Immature natural killer cell (primary cell): Measurements from ENCODE around the gene PRPH. TPM values are rescaled to one million over a fixed set of nuclear protein-coding genes. Genes with fewer than 3 reads are reported as not detected.
"Not testable (repeated sequence)": the region's sequence is repeated elsewhere in the genome, so short reads cannot be mapped to it uniquely, and the experiment has no call there.

ENCODE experiments used
- DNase-seq, 3 donors: peaks; one replicate each; pipeline ENCODE4 v3.0.0; 2022; ENCODE audit warnings: mixed read lengths in 1 of 3
- H3K27ac Mint-ChIP-seq, 6 donors: one replicate each; pipeline ENCODE4 v1.8.0; 2020; ENCODE audit warnings: mixed read lengths in 6 of 6, mild to moderate bottlenecking in 5 of 6, inconsistent platforms in 4 of 6, moderate library complexity in 3 of 6
- H3K27me3 Mint-ChIP-seq, 3 donors: one replicate each; pipeline ENCODE4 v1.8.0; 2020 to 2021; ENCODE audit warnings: low read depth in 3 of 3, mild to moderate bottlenecking in 3 of 3, mixed read lengths in 3 of 3, moderate library complexity in 3 of 3, inconsistent platforms in 1 of 3
- H3K36me3 Mint-ChIP-seq, 3 donors: one replicate each; pipeline ENCODE4 v1.8.0; 2020; ENCODE audit warnings: mixed read lengths in 3 of 3, inconsistent platforms in 2 of 3, mild to moderate bottlenecking in 2 of 3
- H3K4me1 Mint-ChIP-seq, 2 donors: one replicate each; pipeline ENCODE4 v1.8.0; 2020; ENCODE audit warnings: inconsistent platforms in 2 of 2, mild to moderate bottlenecking in 2 of 2, mixed read lengths in 2 of 2, moderate library complexity in 1 of 2
- H3K4me3 Mint-ChIP-seq, 5 donors: one replicate each; pipeline ENCODE4 v1.8.0; 2020; ENCODE audit warnings: mild to moderate bottlenecking in 5 of 5, mixed read lengths in 5 of 5, inconsistent platforms in 3 of 5, moderate library complexity in 3 of 5
- H3K9me3 Mint-ChIP-seq, 6 donors: one replicate each; pipeline ENCODE4 v1.8.0; 2020; ENCODE audit warnings: mild to moderate bottlenecking in 6 of 6, mixed read lengths in 6 of 6, inconsistent platforms in 4 of 6, moderate library complexity in 3 of 6
- polyA plus RNA-seq, 3 donors: library from polyadenylated mRNA; unstranded; fragments of 300-500 nt; fragmentation: Illumina TruSeq; gene quantifications; one replicate each; pipeline ENCODE4 v1.2.3, GENCODE V29; 2021

PRPH gene
- polyA plus RNA-seq, 3 donors from 2014 or later: not detected

DNA sequence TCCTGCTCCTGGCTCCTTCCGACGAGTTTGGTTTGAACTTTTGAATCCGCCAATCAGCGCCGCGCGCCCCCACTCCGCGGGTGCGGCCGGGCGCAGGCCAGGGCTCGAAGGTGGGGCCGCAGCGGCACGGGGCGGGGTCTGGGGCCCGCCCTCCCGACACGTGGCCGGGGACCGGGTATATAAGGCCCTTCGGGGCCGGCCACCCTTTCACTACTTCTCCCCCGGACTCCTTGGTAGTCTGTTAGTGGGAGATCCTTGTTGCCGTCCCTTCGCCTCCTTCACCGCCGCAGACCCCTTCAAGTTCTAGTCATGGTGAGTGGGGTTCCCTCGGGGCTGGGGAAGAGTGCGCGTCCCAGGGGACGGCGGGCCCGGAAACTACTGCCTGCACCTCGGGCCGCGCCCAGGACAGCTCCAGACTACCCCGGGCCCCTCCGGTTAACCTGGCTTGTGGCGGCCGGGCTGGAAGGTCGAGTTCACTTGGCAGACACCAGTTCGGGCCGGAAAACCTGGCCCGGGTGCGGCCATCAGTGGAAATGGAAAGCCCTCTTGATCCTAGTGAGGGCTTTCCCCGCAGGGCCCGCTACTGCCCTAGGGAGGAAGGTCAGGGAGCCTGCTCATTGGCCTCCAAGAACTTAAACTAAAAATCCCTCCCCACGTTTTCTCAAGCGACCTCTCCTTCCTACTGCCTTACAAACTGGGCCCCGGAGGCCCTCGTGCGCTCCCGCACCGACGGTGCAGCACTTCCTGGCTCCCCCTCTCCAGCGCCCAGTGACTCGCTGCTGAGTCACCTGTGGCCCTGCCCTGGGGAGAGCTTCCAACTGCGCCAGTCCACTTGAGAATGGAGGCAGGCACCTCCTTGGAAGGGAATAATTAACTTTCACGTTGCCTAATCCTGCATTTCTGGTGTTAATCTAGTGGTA lies 29.8 kb upstream of the PRPH start, which contains the start of gene TUBA1C:
TSS of gene TUBA1C (plus strand) at position 210 of the 920 bp plus-strand sequence. CDS start at position 310, 100 bp downstream.
- peak; percentile 78 to 85 (median 83) for DNase-seq
- Mint-ChIP-seq H3K27me3 (peaks cover 2 to 11% (median 6%) of the 10 kb centered on the region in 3 donors), H3K9me3 (no peaks in the 10 kb centered on the region), H3K4me1 (peaks cover 20 to 33% of the 10 kb centered on the region in 2 donors), H3K36me3 (peaks cover 1 to 6% (median 5%) of the 10 kb centered on the region in 3 donors), H3K4me3 (peak within 1 kb of the TSS; percentile 88 to 98 (median 91)), H3K27ac (peak within 1 kb of the TSS; percentile 74 to 91 (median 83))

- Mint-ChIP-seq H3K27me3 (peaks cover 2 to 11% (median 6%) of the 10 kb centered on the region in 3 donors), H3K4me1 (peaks cover 13 to 29% of the 10 kb centered on the region in 2 donors), H3K36me3 (peaks cover 10 to 21% (median 14%) of the 10 kb centered on the region in 3 donors)
- not testable (repeated sequence) for DNase-seq, H3K27ac Mint-ChIP-seq, H3K9me3 Mint-ChIP-seq, H3K4me3 Mint-ChIP-seq
Observed at GRCh38 chr12:49269191-49269590, 25.8 kb upstream of the PRPH start.

DNA sequence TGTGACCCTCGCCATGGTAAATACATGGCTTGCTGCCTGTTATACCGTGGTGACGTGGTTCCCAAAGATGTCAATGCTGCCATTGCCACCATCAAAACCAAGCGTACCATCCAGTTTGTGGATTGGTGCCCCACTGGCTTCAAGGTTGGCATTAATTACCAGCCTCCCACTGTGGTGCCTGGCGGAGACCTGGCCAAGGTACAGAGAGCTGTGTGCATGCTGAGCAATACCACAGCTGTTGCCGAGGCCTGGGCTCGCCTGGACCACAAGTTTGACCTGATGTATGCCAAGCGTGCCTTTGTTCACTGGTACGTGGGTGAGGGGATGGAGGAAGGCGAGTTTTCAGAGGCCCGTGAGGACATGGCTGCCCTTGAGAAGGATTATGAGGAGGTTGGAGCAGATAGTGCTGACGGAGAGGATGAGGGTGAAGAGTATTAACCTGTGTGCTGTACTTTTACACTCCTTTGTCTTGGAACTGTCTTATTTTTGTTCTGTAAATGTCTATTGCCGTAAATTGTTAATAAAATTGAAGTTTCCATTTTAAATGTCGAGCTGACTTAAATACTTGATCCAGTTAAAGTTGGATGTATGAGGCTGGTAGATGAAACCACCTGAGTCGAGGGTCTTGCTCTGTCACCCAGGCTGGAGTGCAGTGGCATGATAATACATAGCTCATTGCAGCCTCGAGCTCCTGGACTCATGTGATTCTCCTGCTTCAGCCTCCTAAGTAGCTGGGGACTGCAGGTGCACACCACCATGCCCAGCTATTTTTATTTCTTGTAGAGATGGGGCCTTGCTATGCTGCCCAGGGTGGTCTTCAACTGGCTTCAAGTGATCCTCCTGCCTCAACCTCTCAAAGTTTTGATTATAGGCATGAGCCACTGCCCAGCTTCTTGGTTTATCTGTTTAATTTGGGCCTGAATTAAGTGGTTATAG lies 21.9 kb upstream of the PRPH start:
- Mint-ChIP-seq H3K27me3 (no peaks in the 10 kb centered on the region), H3K4me1 (peaks cover 0 to 5% of the 10 kb centered on the region in 2 donors), H3K36me3 (peaks cover 10 to 21% (median 14%) of the 10 kb centered on the region in 3 donors), H3K27ac (no peak overlapping the region), H3K4me3 (no peak overlapping the region), H3K9me3 (no peaks in the 10 kb centered on the region)
- DNase-seq: no peak

- no peak for DNase-seq
- Mint-ChIP-seq H3K4me1 (no peaks in the 10 kb centered on the region), H3K4me3 (no peak overlapping the region), H3K27ac (no peak overlapping the region), H3K36me3 (peaks cover 10 to 21% (median 14%) of the 10 kb centered on the region in 3 donors), H3K9me3 (no peaks in the 10 kb centered on the region), H3K27me3 (peaks cover 0 to 3% (median 0%) of the 10 kb centered on the region in 3 donors)
Observed at GRCh38 chr12:49273726-49274395, 21.1 kb upstream of the PRPH start.

- no peak overlapping the region for H3K4me3 Mint-ChIP-seq
- H3K27me3 Mint-ChIP-seq: peaks cover 0 to 4% (median 0%) of the 10 kb centered on the region in 3 donors
- peak overlapping the region in 1 of 6 donors; percentile 39 for H3K27ac Mint-ChIP-seq
- H3K36me3 Mint-ChIP-seq: peaks cover 10 to 21% (median 14%) of the 10 kb centered on the region in 3 donors
- H3K9me3 Mint-ChIP-seq: no peaks in the 10 kb centered on the region
- no peak for DNase-seq
- no peaks in the 10 kb centered on the region for H3K4me1 Mint-ChIP-seq
Observed at GRCh38 chr12:49274396-49275069, 20.4 kb upstream of the PRPH start.

DNA sequence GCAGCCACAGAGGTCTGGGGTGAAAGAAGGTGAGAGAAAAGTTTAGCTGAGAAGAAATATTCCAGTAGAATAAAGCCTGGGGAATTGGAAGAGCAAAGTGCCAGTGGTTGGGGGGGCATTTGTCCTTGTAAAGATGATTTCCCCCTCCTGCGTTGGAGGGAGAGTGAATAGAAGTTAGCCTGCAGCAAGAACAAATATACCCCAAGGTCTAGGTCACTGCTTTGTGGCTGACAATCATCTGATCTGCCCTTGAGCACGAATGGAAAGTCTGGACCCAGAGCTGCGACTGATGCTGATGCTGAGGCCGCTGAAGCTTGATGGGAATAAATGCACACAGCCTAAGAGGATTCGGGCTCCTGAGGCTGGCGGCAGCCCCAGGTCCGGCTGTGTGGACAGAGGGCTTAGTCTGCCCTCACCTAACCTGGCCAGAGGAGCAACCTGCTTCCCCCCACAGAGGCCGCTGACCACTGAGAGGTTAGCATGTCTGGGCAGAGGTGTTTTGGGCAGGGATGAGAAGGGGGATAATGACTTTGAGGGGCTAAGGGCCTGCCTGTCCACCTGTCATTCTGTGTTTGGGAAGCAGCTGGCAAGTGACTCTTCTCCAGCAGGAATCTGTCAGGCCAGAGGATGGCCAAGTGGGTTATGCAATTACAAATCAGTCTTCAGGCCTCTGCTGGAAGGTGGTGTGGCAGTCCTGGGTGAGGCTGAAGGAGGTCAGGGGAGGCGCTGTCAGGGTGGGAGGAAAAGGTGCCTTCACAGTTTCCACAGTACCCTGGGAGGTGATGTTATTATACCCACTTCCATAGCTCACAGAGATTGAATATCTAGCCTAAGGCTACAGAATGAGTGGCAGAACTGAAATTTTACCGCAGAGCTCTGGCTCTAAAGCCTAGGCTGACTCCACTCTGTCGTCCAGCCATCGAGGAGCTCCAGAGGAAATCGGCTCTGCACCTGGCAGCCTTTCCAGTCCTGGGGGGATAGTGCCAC lies 18.4 kb upstream of the PRPH start:
- Mint-ChIP-seq H3K36me3 (peaks cover 5 to 11% (median 6%) of the 10 kb centered on the region in 3 donors), H3K9me3 (no peaks in the 10 kb centered on the region), H3K4me1 (no peaks in the 10 kb centered on the region), H3K27me3 (peaks cover 0 to 4% (median 0%) of the 10 kb centered on the region in 3 donors), H3K4me3 (no peak overlapping the region), H3K27ac (no peak overlapping the region)
- no peak for DNase-seq

GRCh38 chr12:49277466-49277865 lies 17.5 kb upstream of the PRPH start:
- DNase-seq: no peak
- Mint-ChIP-seq H3K4me1 (no peaks in the 10 kb centered on the region), H3K36me3 (peaks cover 5 to 11% (median 6%) of the 10 kb centered on the region in 3 donors), H3K9me3 (no peaks in the 10 kb centered on the region), H3K27ac (no peak overlapping the region), H3K27me3 (peaks cover 0 to 4% (median 3%) of the 10 kb centered on the region in 3 donors), H3K4me3 (no peak overlapping the region)

DNA sequence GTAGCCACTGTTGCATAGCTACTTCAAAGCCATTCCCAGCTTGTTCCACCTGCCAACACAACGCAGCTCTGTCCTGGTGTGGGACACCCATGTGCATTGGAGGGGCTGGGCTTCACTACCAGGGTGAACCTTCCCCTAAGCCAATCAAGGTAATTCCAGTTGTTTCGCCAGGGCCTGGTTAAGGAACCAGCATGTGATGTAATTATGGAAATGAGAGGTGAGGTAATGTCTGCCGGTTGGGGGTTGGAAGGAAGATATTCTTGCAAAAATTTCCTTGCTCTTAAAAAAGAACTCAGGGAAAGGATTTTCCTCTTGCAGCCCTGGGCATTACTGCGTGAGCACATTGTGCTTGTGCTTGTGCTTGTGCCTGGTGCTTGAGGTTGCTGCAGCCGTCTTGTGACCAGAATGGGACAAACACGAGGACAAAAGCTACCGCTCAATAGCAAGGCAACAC lies 15.2 kb upstream of the PRPH start:
- H3K4me3 Mint-ChIP-seq: no peak overlapping the region
- H3K27me3 Mint-ChIP-seq: peaks cover 0 to 8% (median 4%) of the 10 kb centered on the region in 3 donors
- H3K4me1 Mint-ChIP-seq: no peaks in the 10 kb centered on the region
- H3K36me3 Mint-ChIP-seq: no peaks in the 10 kb centered on the region
- H3K9me3 Mint-ChIP-seq: no peaks in the 10 kb centered on the region
- no peak for DNase-seq
- H3K27ac Mint-ChIP-seq: no peak overlapping the region

GRCh38 chr12:49280545-49280944 lies 14.4 kb upstream of the PRPH start:
- not testable (repeated sequence) for H3K4me1 Mint-ChIP-seq, H3K9me3 Mint-ChIP-seq, H3K27me3 Mint-ChIP-seq, H3K4me3 Mint-ChIP-seq, H3K27ac Mint-ChIP-seq, DNase-seq, H3K36me3 Mint-ChIP-seq

DNA sequence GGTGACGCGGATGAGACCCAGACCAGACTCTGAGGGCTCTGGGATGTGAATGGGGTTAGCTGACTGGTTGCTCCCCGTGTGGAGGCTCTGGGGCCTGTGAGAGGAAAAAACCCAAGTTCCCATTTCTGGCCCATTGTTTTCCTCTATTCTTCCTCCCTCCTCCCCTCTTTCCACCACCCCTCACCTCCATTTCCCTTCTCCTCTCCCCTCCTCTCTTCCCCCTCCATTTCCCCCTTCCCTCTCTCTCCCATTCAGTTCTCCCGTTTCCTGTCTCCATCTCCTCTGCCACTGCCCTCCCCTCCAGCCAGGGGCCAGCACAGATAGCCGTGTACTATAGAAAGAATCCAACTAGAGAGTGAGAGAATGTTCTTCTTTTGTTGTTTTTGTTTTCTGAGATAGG lies 12.6 kb upstream of the PRPH start:
- Mint-ChIP-seq H3K36me3 (no peaks in the 10 kb centered on the region), H3K4me3 (no peak overlapping the region), H3K4me1 (no peaks in the 10 kb centered on the region), H3K9me3 (no peaks in the 10 kb centered on the region), H3K27ac (no peak overlapping the region), H3K27me3 (peaks cover 0 to 9% (median 4%) of the 10 kb centered on the region in 3 donors)
- no peak for DNase-seq

- H3K27ac Mint-ChIP-seq, H3K9me3 Mint-ChIP-seq, H3K4me3 Mint-ChIP-seq, DNase-seq, H3K4me1 Mint-ChIP-seq, H3K36me3 Mint-ChIP-seq: not testable (repeated sequence)
- peaks cover 2 to 15% (median 8%) of the 10 kb centered on the region in 3 donors for H3K27me3 Mint-ChIP-seq
Observed at GRCh38 chr12:49282740-49283375, 12.1 kb upstream of the PRPH start.
